IPS DF 4.7 (cell line): Measurements from ENCODE around the gene PIANP.

Experiments used
- DNase-seq: peaks from one replicate; pipeline ENCODE4 v3.0.0-alpha.2; 2013; ENCODE audit warnings: low spot score; ENCODE audit errors: extremely low read depth

PIANP gene

GRCh38 chr12:6672143-6672542 lies 28.5 kb downstream of the PIANP start:
- no peak for DNase-seq

DNA sequence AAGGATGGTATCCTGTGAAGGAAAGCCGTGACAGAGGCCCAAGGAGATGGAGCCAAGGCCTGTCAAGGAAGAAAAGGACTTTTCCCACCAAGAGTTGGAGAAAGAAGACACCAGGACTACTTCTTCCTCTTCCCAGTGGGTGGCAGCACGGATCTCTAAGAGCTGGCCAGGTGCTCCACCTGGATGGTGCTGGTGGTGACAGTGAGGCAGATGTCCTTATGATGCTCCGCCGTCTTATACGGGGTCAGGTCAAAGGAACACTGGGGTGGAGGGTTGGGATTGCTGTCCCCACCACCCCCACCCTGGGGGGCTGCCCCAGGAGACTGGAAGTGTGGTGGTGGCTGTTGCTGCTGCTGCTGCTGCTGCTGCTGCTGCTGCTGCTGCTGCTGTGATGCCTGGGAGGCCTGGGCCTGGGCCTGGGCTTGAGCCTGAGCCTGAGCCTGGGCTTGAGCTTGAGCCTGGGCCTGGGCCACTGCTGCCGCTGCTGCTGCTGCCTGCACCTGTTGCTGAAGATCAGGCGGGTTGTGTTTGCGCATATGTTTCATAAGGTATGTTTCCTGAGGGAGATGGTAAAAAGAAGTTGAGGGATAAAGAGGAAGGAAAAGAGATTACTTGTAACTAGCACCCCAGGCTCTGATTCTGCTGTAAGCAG lies 32.9 kb downstream of the PIANP start:
- no peak for DNase-seq

GRCh38 chr12:6666211-6666610 lies 34.4 kb downstream of the PIANP start:
- no peak for DNase-seq

GRCh38 chr12:6664902-6665301 lies 35.7 kb downstream of the PIANP start:
- no peak for DNase-seq

DNA sequence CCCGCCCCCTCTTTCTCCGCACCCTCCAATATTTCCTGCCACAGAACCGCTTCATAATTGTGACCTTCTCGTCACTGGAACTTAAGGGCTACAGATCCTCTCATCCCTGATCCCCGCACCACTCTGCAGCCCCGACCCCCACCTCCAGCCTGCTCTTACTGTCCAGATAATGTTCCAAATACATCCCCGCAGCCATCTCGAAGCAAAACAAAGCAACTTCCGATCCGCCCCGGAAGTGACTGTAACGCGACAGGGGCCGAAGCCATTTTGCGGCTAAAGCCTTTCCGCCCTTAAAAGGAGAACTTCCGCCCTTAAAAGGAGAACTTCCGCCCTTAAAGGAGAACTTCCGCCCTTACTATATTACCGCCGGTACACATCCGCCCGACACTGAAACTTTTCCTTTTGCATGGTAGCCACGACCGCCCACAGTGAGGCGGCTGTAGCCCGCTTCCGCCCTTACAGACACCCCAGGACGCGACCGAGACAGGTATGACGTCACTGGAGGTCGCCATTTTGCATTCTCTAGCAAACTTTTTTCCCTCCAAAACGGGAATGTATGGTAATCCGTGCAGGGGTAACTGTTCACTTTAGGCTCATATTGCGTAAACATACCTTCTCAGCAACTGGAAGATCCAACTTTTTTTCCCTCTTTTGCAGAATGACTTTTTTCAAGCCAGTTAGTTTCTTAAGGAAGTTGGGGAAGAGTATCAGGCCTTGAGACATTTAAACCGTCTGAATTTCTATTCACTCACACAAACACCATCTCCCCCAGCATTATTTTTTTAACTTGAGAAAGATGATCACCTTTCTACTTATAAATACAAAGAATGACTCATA lies 37.5 kb downstream of the PIANP start, which contains the start of gene ING4:
ING4 (minus strand) TSS at position 214 of the 837 bp plus-strand sequence; CDS start at position 196, 18 bp downstream.
- peak; percentile 94 for DNase-seq

DNA sequence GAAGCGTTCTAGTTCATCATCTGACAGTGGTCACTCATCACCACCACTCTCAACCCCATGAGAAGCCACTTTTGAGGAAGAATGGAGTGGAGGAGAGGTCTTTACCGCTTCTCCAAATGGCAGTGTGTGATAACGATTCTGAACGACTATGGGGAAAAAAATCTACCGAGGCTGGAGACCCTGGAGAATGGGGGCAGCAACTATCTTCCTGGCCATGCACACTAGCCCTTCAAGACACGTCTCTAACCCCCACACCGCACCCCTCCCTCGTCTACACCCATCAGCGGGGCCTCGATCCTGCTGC lies 38.1 kb downstream of the PIANP start:
- DNase-seq, result no peak

- DNase-seq, result no peak
These were observed 46.6 kb downstream of the PIANP start for GRCh38 chr12:6653987-6654386.

- DNase-seq, result no peak
These were observed 47.3 kb downstream of the PIANP start for GRCh38 chr12:6653342-6653741.

- no peak for DNase-seq
These were observed 48.2 kb downstream of the PIANP start for GRCh38 chr12:6652391-6652790.

GRCh38 chr12:6650832-6651231 lies 49.8 kb downstream of the PIANP start:
- no peak for DNase-seq

- DNase-seq, result no peak
These were observed 53.5 kb downstream of the PIANP start, which contains the start of gene ACRBP for GRCh38 chr12:6647083-6647604. Gene ACRBP, minus strand, starts transcription at chr12:6647432. Its CDS starts 66 bp downstream, at chr12:6647366.

DNA sequence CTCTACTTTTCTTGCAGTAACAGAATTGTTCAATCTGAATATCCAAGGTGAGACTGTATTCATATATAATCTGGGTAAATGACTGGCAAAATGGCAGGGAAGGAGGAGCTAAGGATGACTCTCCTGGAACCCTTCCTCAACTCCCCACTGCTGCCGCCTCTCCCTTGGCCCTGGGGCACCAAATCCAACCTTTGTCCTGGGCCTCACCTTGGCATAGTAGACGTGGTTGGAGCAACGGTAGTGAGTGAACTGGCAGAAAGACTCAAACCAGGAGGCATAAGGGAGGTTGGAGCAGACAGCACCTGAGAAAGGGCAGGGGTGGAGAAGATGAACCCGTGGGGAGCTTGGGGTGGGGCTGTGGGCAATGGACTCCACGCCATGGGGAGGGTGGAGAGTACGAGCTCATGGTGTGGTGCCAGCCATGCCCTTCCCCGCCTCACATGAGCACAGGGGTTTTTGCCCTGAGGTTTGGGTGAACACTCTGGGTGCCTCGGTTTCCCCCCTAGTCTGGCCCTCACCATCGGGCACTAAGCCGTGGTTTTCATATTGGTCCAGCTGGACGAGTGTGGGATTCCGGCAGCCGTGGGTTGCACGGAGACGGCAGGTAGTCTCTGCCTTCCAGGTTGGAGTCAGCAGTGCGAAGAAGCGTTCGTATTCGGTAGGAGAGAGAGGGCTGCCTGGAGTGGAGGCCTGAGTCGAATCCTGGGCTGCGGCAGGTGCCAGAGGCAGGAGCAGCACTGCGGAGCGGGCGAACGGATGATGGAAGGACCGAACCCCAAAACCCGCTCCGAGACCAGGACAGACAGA lies 54.1 kb downstream of the PIANP start:
- no peak for DNase-seq

DNA sequence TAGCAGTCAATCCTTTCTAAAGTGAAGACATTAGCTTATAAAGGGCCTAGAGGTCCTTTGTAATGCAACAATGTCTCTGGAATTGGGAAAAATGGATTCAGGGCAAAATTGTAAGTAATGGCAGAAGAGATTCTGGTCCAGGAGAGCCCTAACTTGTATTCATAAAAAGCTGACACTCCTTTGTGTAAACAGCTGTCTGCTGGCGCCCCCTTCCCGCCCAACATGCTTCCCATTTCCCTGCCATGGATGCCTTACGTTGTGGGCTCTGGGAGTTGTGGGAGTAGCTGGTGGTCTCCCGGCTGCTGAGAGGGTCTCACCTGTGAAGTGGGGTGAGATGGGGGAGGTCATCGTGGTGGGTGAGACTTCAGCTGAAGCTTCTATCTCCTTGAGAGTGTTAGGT lies 55.7 kb downstream of the PIANP start:
- no peak for DNase-seq

- DNase-seq, result no peak
These were observed 56.4 kb downstream of the PIANP start for GRCh38 chr12:6644257-6644596.
